ENCODE results near the gene KCNB1.

KCNB1 gene

DNA sequence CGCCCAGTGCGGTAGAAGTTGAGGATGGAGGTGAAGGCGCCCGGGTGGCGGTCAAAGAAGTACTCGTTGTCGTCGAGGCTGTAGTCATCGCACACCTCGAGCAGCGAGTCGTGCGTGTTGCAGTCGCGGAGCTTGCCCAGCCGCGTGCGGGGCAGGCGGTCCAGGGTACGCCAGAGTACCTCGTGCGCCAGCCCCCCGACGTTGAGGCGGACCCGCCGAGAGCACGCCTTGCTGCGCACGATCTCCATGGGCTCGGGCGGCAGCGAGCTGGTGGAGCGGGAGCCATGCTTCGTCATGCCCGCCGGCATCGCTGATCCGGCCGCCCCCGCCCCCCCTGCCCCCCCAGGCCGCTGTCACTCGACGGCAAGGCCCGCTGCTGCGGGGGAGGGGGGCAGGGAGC lies 295 bp downstream of the KCNB1 start:
- H3K27ac ChIP-seq (replicated peaks; ENCODE audit: low read length), result no peak overlapping the region
- H2AK5ac ChIP-seq (ENCODE audit: low read depth, low read length), result no peak overlapping the region
- H4K91ac ChIP-seq (ENCODE audit: low read depth, low read length, poor library complexity), result no peak overlapping the region
- no peak overlapping the region for H3K9ac ChIP-seq (ENCODE audit: low read depth, low read length, poor library complexity)
- peaks cover 0 to 2% of the 10 kb centered on the region in 2 donors for H3K4me1 ChIP-seq (ENCODE audit: control insufficient read depth in 2 of 2, insufficient read depth in 1 of 2, low read depth in 1 of 2, low read length in 2 of 2)
- no peak overlapping the region for H3K4ac ChIP-seq (ENCODE audit: low read length)
- no peaks in the 10 kb centered on the region for H3K9me3 ChIP-seq (replicated peaks in 1 of 2; ENCODE audit: control insufficient read depth in 2 of 2, insufficient read depth in 1 of 2, low read depth in 1 of 2, low read length in 2 of 2)
- no peak overlapping the region for H2BK12ac ChIP-seq (ENCODE audit: low read length)
- H3K4me3 ChIP-seq (ENCODE audit: low read length in 2 of 2), result no peak overlapping the region
- no peak overlapping the region for H4K8ac ChIP-seq (ENCODE audit: low read depth, low read length)
- no peak overlapping the region for H2BK120ac ChIP-seq (ENCODE audit: low read depth, low read length)
- no CpG with 5 or more reads among the region's 46 CpGs for WGBS, 2 donors (ENCODE audit: extremely low coverage in 2 of 2, insufficient read length in 2 of 2, insufficient replicate concordance in 1 of 2)
- peaks cover 0 to 17% (median 14%) of the 10 kb centered on the region in 3 experiments for H3K27me3 ChIP-seq (ENCODE audit: control insufficient read depth in 3 of 3, insufficient read depth in 3 of 3, low read depth in 1 of 3, low read length in 3 of 3)
- H3K18ac ChIP-seq (ENCODE audit: low read length), result peak overlapping the region; percentile 39
- no peak for DNase-seq (ENCODE audit: low spot score)
- no peak overlapping the region for H2BK5ac ChIP-seq (ENCODE audit: low read length)
- no peak overlapping the region for H2AFZ ChIP-seq (ENCODE audit: low read length)
- no peaks in the 10 kb centered on the region for H3K36me3 ChIP-seq (replicated peaks in 1 of 2; ENCODE audit: control insufficient read depth in 2 of 2, insufficient read depth in 2 of 2, low read length in 2 of 2)
- peak overlapping the region; percentile 79 for H3K14ac ChIP-seq (ENCODE audit: low read length)
- peak overlapping the region; percentile 89 for H3K23ac ChIP-seq (ENCODE audit: low read depth, low read length, poor library complexity)
- H3K4me2 ChIP-seq (ENCODE audit: insufficient read depth, low read length, poor library complexity, severe bottlenecking), result no peak overlapping the region
- peaks cover 3% of the 10 kb centered on the region for H3K79me1 ChIP-seq (ENCODE audit: low read depth, low read length)
- H2BK15ac ChIP-seq (ENCODE audit: low read length), result no peak overlapping the region

DNA sequence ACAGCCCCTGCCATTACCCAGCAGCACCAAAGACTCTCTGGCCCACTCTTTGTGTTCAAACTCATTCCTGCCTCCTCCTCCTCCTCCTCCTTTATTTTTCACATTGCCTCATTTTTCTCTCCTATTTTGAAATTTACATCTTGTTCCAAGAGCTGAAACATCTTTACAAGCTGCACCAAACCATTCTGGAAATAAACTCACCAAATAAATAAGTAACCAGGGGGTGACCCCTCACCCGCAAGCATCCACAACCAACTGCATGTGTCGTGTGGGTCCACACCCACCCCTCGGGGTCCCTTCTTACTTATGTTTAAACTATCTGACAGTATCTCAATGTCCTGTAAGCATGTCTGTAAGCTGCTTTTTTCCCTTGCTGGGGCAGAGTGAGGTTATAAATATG lies 1.4 kb downstream of the KCNB1 start:
- H2BK5ac ChIP-seq (ENCODE audit: low read length), result no peak overlapping the region
- no peak overlapping the region for H3K4me3 ChIP-seq (ENCODE audit: low read length in 2 of 2)
- WGBS, 2 donors (ENCODE audit: extremely low coverage in 2 of 2, insufficient read length in 2 of 2, insufficient replicate concordance in 1 of 2), result no CpG with 5 or more reads among the region's 3 CpGs

DNA sequence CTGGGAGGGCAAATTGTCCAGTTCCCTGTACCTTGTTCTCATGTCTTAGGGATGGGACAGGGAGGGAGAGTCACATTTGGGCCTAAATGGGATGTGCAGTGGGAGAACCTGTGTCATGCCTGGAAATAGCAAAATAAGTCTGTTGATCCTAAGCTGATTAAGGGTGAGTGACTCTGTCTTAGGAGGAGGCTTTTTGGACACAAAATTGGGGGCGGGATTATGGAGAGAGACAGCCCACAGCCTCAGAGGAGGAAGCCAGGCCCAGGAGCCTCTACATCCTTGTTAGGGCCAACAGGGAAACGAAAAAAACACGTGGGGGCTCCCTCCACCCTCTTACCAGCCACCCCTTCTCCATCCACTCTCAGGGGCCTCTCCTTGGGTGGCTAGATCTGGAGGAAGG lies 2.2 kb downstream of the KCNB1 start:
- Histone ChIP-seq H2AFZ (ENCODE audit: low read length) (no peak overlapping the region), H2BK5ac (ENCODE audit: low read length) (no peak overlapping the region), H2BK12ac (ENCODE audit: low read length) (no peak overlapping the region), H3K27ac (replicated peaks; ENCODE audit: low read length) (no peak overlapping the region), H4K8ac (ENCODE audit: low read depth, low read length) (no peak overlapping the region), H3K4me1 (ENCODE audit: control insufficient read depth in 2 of 2, insufficient read depth in 1 of 2, low read depth in 1 of 2, low read length in 2 of 2) (peaks cover 0 to 2% of the 10 kb centered on the region in 2 donors), H2BK15ac (ENCODE audit: low read length) (no peak overlapping the region), H3K4ac (ENCODE audit: low read length) (no peak overlapping the region), H2AK5ac (ENCODE audit: low read depth, low read length) (no peak overlapping the region), H2BK120ac (ENCODE audit: low read depth, low read length) (no peak overlapping the region), H3K18ac (ENCODE audit: low read length) (no peak overlapping the region), H3K14ac (ENCODE audit: low read length) (no peak overlapping the region), H3K27me3 (ENCODE audit: control insufficient read depth in 3 of 3, insufficient read depth in 3 of 3, low read depth in 1 of 3, low read length in 3 of 3) (peaks cover 0 to 14% (median 3%) of the 10 kb centered on the region in 3 experiments), H4K91ac (ENCODE audit: low read depth, low read length, poor library complexity) (no peak overlapping the region), H3K36me3 (replicated peaks in 1 of 2; ENCODE audit: control insufficient read depth in 2 of 2, insufficient read depth in 2 of 2, low read length in 2 of 2) (no peaks in the 10 kb centered on the region), H3K79me1 (ENCODE audit: low read depth, low read length) (peaks cover 3% of the 10 kb centered on the region), H3K9me3 (replicated peaks in 1 of 2; ENCODE audit: control insufficient read depth in 2 of 2, insufficient read depth in 1 of 2, low read depth in 1 of 2, low read length in 2 of 2) (no peaks in the 10 kb centered on the region), H3K9ac (ENCODE audit: low read depth, low read length, poor library complexity) (no peak overlapping the region), H3K4me2 (ENCODE audit: insufficient read depth, low read length, poor library complexity, severe bottlenecking) (no peak overlapping the region), H3K23ac (ENCODE audit: low read depth, low read length, poor library complexity) (no peak overlapping the region), H3K4me3 (ENCODE audit: low read length in 2 of 2) (no peak overlapping the region)
- whole genome bisulfite sequencing, 2 donors (ENCODE audit: extremely low coverage in 2 of 2, insufficient read length in 2 of 2, insufficient replicate concordance in 1 of 2), result no CpG with 5 or more reads among the region's 3 CpGs
- DNase-seq (ENCODE audit: low spot score), result no peak

More for the DNA sequence above, 1.4 kb downstream of the KCNB1 start:
- H3K27ac ChIP-seq (replicated peaks; ENCODE audit: low read length), result no peak overlapping the region
- peaks cover 0 to 14% (median 11%) of the 10 kb centered on the region in 3 experiments for H3K27me3 ChIP-seq (ENCODE audit: control insufficient read depth in 3 of 3, insufficient read depth in 3 of 3, low read depth in 1 of 3, low read length in 3 of 3)
- H2BK120ac ChIP-seq (ENCODE audit: low read depth, low read length), result no peak overlapping the region
- no peak overlapping the region for H3K23ac ChIP-seq (ENCODE audit: low read depth, low read length, poor library complexity)
- H3K4me1 ChIP-seq (ENCODE audit: control insufficient read depth in 2 of 2, insufficient read depth in 1 of 2, low read depth in 1 of 2, low read length in 2 of 2), result peaks cover 0 to 2% of the 10 kb centered on the region in 2 donors
- H3K14ac ChIP-seq (ENCODE audit: low read length), result no peak overlapping the region
- H3K9ac ChIP-seq (ENCODE audit: low read depth, low read length, poor library complexity), result no peak overlapping the region
- H3K9me3 ChIP-seq (replicated peaks in 1 of 2; ENCODE audit: control insufficient read depth in 2 of 2, insufficient read depth in 1 of 2, low read depth in 1 of 2, low read length in 2 of 2), result no peaks in the 10 kb centered on the region
- no peak overlapping the region for H2AFZ ChIP-seq (ENCODE audit: low read length)
- no peak overlapping the region for H4K8ac ChIP-seq (ENCODE audit: low read depth, low read length)
- H2BK12ac ChIP-seq (ENCODE audit: low read length), result no peak overlapping the region
- H3K79me1 ChIP-seq (ENCODE audit: low read depth, low read length), result peaks cover 3% of the 10 kb centered on the region
- no peak overlapping the region for H3K4me2 ChIP-seq (ENCODE audit: insufficient read depth, low read length, poor library complexity, severe bottlenecking)
- H2AK5ac ChIP-seq (ENCODE audit: low read depth, low read length), result no peak overlapping the region
- H4K91ac ChIP-seq (ENCODE audit: low read depth, low read length, poor library complexity), result no peak overlapping the region
- no peak overlapping the region for H3K4ac ChIP-seq (ENCODE audit: low read length)
- no peaks in the 10 kb centered on the region for H3K36me3 ChIP-seq (replicated peaks in 1 of 2; ENCODE audit: control insufficient read depth in 2 of 2, insufficient read depth in 2 of 2, low read length in 2 of 2)
- H2BK15ac ChIP-seq (ENCODE audit: low read length), result no peak overlapping the region
- no peak overlapping the region for H3K18ac ChIP-seq (ENCODE audit: low read length)
- no peak for DNase-seq (ENCODE audit: low spot score)

DNA sequence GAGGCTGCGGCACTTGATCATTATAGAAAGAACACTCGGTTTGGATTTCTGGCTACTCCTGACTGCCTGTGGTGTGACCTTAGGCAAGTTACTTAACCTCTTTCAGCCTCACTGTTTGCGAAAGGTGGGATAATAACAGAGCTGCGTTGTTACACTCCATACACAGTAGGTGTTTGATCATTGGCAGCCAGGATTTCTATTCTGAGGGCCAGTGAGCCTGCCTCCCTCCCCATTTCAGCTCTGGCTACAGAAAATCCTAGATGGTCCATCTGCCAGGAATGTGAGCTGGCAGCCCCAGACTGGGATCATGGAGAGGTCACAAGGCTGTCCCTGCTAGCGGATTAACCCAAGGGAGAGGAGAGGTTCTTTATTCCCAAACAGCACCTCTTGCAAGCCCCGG lies 2.7 kb downstream of the KCNB1 start:
- H3K79me1 ChIP-seq (ENCODE audit: low read depth, low read length), result peaks cover 3% of the 10 kb centered on the region
- DNase-seq (ENCODE audit: low spot score), result no peak
- no peak overlapping the region for H2BK120ac ChIP-seq (ENCODE audit: low read depth, low read length)
- peaks cover 0 to 14% (median 1%) of the 10 kb centered on the region in 3 experiments for H3K27me3 ChIP-seq (ENCODE audit: control insufficient read depth in 3 of 3, insufficient read depth in 3 of 3, low read depth in 1 of 3, low read length in 3 of 3)
- no peak overlapping the region for H3K4ac ChIP-seq (ENCODE audit: low read length)
- no peak overlapping the region for H2BK5ac ChIP-seq (ENCODE audit: low read length)
- H3K4me3 ChIP-seq (ENCODE audit: low read length in 2 of 2), result no peak overlapping the region
- H3K18ac ChIP-seq (ENCODE audit: low read length), result no peak overlapping the region
- no peak overlapping the region for H2BK15ac ChIP-seq (ENCODE audit: low read length)
- no peak overlapping the region for H3K23ac ChIP-seq (ENCODE audit: low read depth, low read length, poor library complexity)
- no CpG with 5 or more reads among the region's 6 CpGs for WGBS, 2 donors (ENCODE audit: extremely low coverage in 2 of 2, insufficient read length in 2 of 2, insufficient replicate concordance in 1 of 2)
- H3K9ac ChIP-seq (ENCODE audit: low read depth, low read length, poor library complexity), result no peak overlapping the region
- peaks cover 0 to 2% of the 10 kb centered on the region in 2 donors for H3K4me1 ChIP-seq (ENCODE audit: control insufficient read depth in 2 of 2, insufficient read depth in 1 of 2, low read depth in 1 of 2, low read length in 2 of 2)
- no peak overlapping the region for H4K91ac ChIP-seq (ENCODE audit: low read depth, low read length, poor library complexity)
- no peaks in the 10 kb centered on the region for H3K36me3 ChIP-seq (replicated peaks in 1 of 2; ENCODE audit: control insufficient read depth in 2 of 2, insufficient read depth in 2 of 2, low read length in 2 of 2)
- H3K4me2 ChIP-seq (ENCODE audit: insufficient read depth, low read length, poor library complexity, severe bottlenecking), result no peak overlapping the region
- no peak overlapping the region for H2BK12ac ChIP-seq (ENCODE audit: low read length)
- no peak overlapping the region for H3K14ac ChIP-seq (ENCODE audit: low read length)
- H4K8ac ChIP-seq (ENCODE audit: low read depth, low read length), result no peak overlapping the region
- H3K9me3 ChIP-seq (replicated peaks in 1 of 2; ENCODE audit: control insufficient read depth in 2 of 2, insufficient read depth in 1 of 2, low read depth in 1 of 2, low read length in 2 of 2), result no peaks in the 10 kb centered on the region
- H2AK5ac ChIP-seq (ENCODE audit: low read depth, low read length), result no peak overlapping the region
- H3K27ac ChIP-seq (replicated peaks; ENCODE audit: low read length), result no peak overlapping the region
- no peak overlapping the region for H2AFZ ChIP-seq (ENCODE audit: low read length)
